HepG2 (cell line): ENCODE data around the gene DUS1L. TPM values are rescaled to one million over a fixed set of nuclear protein-coding genes. Genes with fewer than 3 reads are reported as not detected.

ENCODE experiments used
- CBFB ChIP-seq: sonication (generic); formaldehyde crosslinking; IDR thresholded peaks from 2 replicates; pipeline ENCODE4 v1.4.0; 2020; ENCODE audit warnings: missing genetic modification reagents
- FOXC1 ChIP-seq: sonication (generic); formaldehyde crosslinking; IDR thresholded peaks from 2 replicates; pipeline ENCODE4 v1.8.0; 2022; ENCODE audit warnings: mild to moderate bottlenecking, missing genetic modification reagents, borderline replicate concordance
- HOXA5 ChIP-seq: sonication (generic); formaldehyde crosslinking; IDR thresholded peaks from 2 replicates; pipeline ENCODE4 v1.4.0; 2020; ENCODE audit warnings: missing genetic modification reagents
- MBNL3 ChIP-seq: fragments of 250-450 bp; sonication (Bioruptor Pico); conservative IDR thresholded peaks from 2 replicates; pipeline ENCODE4 v1.8.0; 2022; ENCODE audit warnings: mild to moderate bottlenecking, inconsistent platforms
- MYC ChIP-seq: sonication (generic); formaldehyde crosslinking; IDR thresholded peaks from 2 replicates; pipeline ENCODE4 v1.9.0; 2021; ENCODE audit warnings: missing genetic modification reagents, borderline replicate concordance
- NFE2L1 ChIP-seq: sonication (generic); formaldehyde crosslinking; IDR thresholded peaks from 2 replicates; pipeline ENCODE4 v1.4.0; 2020; ENCODE audit warnings: missing genetic modification reagents, mild to moderate bottlenecking, borderline replicate concordance
- PPARG ChIP-seq: conservative IDR thresholded peaks from 2 replicates; pipeline ENCODE4 v1.6.1; 2016; ENCODE audit warnings: missing biosample characterization, missing genetic modification reagents
- RBAK ChIP-seq: sonication (generic); formaldehyde crosslinking; IDR thresholded peaks from 2 replicates; pipeline ENCODE4 v1.5.1; 2020; ENCODE audit warnings: mild to moderate bottlenecking, missing genetic modification reagents
- RXRA ChIP-seq: sonication (generic); formaldehyde crosslinking; IDR thresholded peaks from 2 replicates; pipeline ENCODE4 v1.5.1; 2020; ENCODE audit warnings: missing genetic modification reagents
- RXRB ChIP-seq: IDR thresholded peaks from 2 replicates; pipeline ENCODE4 v1.6.1; 2016; ENCODE audit warnings: borderline replicate concordance, missing genetic modification reagents, missing compliant biosample characterization
- SP5 ChIP-seq: IDR thresholded peaks from 2 replicates; pipeline ENCODE4 v1.6.1; 2016; ENCODE audit warnings: low read depth, borderline replicate concordance
- ZFP36L1 ChIP-seq: sonication (generic); formaldehyde crosslinking; IDR thresholded peaks from 2 replicates; pipeline ENCODE4 v1.8.0; 2022; ENCODE audit warnings: mild to moderate bottlenecking, missing genetic modification reagents, moderate library complexity
- ZHX1 ChIP-seq: sonication (generic); formaldehyde crosslinking; IDR thresholded peaks from 2 replicates; pipeline ENCODE4 v1.8.1; 2022; ENCODE audit warnings: low read depth, mild to moderate bottlenecking, missing genetic modification reagents
- ZNF746 ChIP-seq: sonication (generic); formaldehyde crosslinking; IDR thresholded peaks from 2 replicates; pipeline ENCODE4 v1.8.0; 2022; ENCODE audit warnings: mild to moderate bottlenecking, missing genetic modification reagents
- ZNF776 ChIP-seq: sonication (generic); formaldehyde crosslinking; IDR thresholded peaks from 2 replicates; pipeline ENCODE4 v1.4.0; 2020; ENCODE audit warnings: mild to moderate bottlenecking, missing genetic modification reagents
- polyA plus RNA-seq, 8 experiments: library from polyadenylated mRNA; depleted of rRNA in 3 of 8; stranded (reverse) in 7 of 8; unstranded in 1 of 8; fragments of >200 nt; fragmentation: Illumina TruSeq in 4 of 8; extraction: Trizol in 4 of 8; gene quantifications; 2 replicates each; pipeline versions ENCODE4 v1.2.1 to v1.2.3, GENCODE V29; 2011 to 2016; ENCODE audit warnings: low read depth in 4 of 8, missing spikeins in 1 of 8, mixed read lengths in 1 of 8; ENCODE audit not compliant: insufficient read depth in 1 of 8
- total RNA-seq, 5 experiments: library from RNA; depleted of rRNA; stranded (reverse); fragments of >200 nt; fragmentation: Illumina TruSeq; extraction: Trizol; gene quantifications; 2 replicates each; pipeline ENCODE4 v1.2.3, GENCODE V29; 2016; ENCODE audit warnings: low read depth in 1 of 5
- TF ChIP-seq, protein P1 (sequence below): IDR thresholded peaks from 2 replicates; pipeline ENCODE4 v1.4.0; 2020; ENCODE audit warnings: mild to moderate bottlenecking, missing genetic modification reagents
- TF ChIP-seq, protein P2 (sequence below), 2 experiments: sonication (generic) in 1 of 2; formaldehyde crosslinking in 1 of 2; IDR thresholded peaks; 2 replicates each; pipeline versions ENCODE4 v1.4.0 to v1.6.1; 2018 to 2020; ENCODE audit warnings: missing genetic modification reagents in 2 of 2, borderline replicate concordance in 1 of 2, low read depth in 1 of 2, mild to moderate bottlenecking in 1 of 2, missing biosample characterization in 1 of 2
- TF ChIP-seq, protein P3 (sequence below): sonication (generic); formaldehyde crosslinking; IDR thresholded peaks from 2 replicates; pipeline ENCODE4 v1.4.0; 2020; ENCODE audit warnings: missing genetic modification reagents

The DUS1L gene
- total and polyA plus RNA-seq, 2 of the 13 experiments (the other 11 are each of a cell fraction or from before 2014, with no cell fraction given): 81.0 to 109 TPM

DNA sequence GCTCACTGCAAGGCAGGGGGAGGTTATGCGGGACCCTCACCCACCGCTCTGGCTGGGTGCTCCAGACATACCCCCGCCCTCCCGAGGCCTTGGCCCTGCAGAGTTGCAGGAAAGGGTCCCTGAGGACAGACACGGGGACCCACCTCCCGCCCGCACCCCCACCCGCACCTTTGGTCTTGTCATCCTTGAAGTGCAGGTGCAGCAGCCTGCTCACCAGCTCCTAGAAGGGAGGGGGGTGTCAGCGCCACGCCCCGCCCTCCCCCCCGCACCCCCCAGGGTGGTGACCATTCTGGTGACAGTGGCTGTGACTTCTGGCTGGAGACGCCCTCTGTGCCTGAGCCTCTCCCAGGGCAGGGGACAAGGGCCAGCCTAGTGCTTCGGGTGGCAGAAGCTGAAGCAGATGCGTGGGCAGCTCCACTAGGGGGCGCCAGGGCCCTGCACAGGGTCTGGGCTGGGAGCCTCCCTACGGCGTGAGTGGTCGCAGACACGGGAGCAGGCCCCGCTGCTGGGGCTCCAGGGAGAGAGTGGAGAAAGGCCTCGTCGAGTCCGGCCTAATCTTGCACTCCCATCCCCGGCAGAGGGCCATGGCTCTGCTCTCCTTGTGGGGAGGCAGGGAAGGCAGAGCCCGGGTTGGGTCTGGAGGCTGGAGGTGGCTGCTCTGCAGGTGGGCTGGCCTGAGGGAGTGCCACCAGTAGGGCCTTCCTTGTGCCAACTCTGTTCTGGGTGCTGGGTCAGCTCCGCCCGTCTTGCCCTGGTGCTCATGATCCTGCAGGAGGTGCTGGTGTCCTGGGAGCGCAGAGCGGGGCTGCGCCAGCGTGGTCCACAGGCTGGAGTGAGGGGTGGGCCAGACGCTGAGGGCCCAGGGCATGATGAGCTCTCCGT is 45.7 kb downstream of the DUS1L start (continued):
- TF ChIP-seq, protein P1, sequence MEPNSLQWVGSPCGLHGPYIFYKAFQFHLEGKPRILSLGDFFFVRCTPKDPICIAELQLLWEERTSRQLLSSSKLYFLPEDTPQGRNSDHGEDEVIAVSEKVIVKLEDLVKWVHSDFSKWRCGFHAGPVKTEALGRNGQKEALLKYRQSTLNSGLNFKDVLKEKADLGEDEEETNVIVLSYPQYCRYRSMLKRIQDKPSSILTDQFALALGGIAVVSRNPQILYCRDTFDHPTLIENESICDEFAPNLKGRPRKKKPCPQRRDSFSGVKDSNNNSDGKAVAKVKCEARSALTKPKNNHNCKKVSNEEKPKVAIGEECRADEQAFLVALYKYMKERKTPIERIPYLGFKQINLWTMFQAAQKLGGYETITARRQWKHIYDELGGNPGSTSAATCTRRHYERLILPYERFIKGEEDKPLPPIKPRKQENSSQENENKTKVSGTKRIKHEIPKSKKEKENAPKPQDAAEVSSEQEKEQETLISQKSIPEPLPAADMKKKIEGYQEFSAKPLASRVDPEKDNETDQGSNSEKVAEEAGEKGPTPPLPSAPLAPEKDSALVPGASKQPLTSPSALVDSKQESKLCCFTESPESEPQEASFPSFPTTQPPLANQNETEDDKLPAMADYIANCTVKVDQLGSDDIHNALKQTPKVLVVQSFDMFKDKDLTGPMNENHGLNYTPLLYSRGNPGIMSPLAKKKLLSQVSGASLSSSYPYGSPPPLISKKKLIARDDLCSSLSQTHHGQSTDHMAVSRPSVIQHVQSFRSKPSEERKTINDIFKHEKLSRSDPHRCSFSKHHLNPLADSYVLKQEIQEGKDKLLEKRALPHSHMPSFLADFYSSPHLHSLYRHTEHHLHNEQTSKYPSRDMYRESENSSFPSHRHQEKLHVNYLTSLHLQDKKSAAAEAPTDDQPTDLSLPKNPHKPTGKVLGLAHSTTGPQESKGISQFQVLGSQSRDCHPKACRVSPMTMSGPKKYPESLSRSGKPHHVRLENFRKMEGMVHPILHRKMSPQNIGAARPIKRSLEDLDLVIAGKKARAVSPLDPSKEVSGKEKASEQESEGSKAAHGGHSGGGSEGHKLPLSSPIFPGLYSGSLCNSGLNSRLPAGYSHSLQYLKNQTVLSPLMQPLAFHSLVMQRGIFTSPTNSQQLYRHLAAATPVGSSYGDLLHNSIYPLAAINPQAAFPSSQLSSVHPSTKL (CRISPR knock-in tag): 0 out of 2 replicates have a peak, but pooled peaks have one; percentile 14
- TF ChIP-seq CBFB (CRISPR knock-in tag): 0 out of 2 replicates have a peak, but pooled peaks have one; percentile 17
- TF ChIP-seq RBAK (CRISPR knock-in tag): no peak
- TF ChIP-seq ZNF776: no peak
- no peak for TF ChIP-seq PPARG
- peak; percentile 69 for TF ChIP-seq ZHX1 (CRISPR knock-in tag)
- peak; percentile 60; the same call in 1 of the 2 replicates for TF ChIP-seq HOXA5 (CRISPR knock-in tag)
- TF ChIP-seq MYC (CRISPR knock-in tag): peak; percentile 84
- 0 out of 2 replicates have a peak, but pooled peaks have one; percentile 56 for TF ChIP-seq RXRA
- TF ChIP-seq ZFP36L1 (CRISPR knock-in tag): 0 out of 2 replicates have a peak, but pooled peaks have one; percentile 45
- 0 out of 2 replicates have a peak, but pooled peaks have one; percentile 42 for TF ChIP-seq RXRB
- TF ChIP-seq, protein P2, sequence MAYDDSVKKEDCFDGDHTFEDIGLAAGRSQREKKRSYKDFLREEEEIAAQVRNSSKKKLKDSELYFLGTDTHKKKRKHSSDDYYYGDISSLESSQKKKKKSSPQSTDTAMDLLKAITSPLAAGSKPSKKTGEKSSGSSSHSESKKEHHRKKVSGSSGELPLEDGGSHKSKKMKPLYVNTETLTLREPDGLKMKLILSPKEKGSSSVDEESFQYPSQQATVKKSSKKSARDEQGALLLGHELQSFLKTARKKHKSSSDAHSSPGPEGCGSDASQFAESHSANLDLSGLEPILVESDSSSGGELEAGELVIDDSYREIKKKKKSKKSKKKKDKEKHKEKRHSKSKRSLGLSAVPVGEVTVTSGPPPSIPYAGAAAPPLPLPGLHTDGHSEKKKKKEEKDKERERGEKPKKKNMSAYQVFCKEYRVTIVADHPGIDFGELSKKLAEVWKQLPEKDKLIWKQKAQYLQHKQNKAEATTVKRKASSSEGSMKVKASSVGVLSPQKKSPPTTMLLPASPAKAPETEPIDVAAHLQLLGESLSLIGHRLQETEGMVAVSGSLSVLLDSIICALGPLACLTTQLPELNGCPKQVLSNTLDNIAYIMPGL (CRISPR knock-in tag; IDR thresholded peaks at IDR 0.05; ENCODE audit: borderline replicate concordance in 1 of 2, low read depth in 1 of 2): peak; percentile 92 to 93
- no peak for TF ChIP-seq ZNF746 (CRISPR knock-in tag)
- no peak for TF ChIP-seq MBNL3
- peak; percentile 5; the same call in 1 of the 2 replicates for TF ChIP-seq SP5 (CRISPR knock-in tag)
- TF ChIP-seq NFE2L1 (CRISPR knock-in tag): 0 out of 2 replicates have a peak, but pooled peaks have one; percentile 22
- TF ChIP-seq, protein P3, sequence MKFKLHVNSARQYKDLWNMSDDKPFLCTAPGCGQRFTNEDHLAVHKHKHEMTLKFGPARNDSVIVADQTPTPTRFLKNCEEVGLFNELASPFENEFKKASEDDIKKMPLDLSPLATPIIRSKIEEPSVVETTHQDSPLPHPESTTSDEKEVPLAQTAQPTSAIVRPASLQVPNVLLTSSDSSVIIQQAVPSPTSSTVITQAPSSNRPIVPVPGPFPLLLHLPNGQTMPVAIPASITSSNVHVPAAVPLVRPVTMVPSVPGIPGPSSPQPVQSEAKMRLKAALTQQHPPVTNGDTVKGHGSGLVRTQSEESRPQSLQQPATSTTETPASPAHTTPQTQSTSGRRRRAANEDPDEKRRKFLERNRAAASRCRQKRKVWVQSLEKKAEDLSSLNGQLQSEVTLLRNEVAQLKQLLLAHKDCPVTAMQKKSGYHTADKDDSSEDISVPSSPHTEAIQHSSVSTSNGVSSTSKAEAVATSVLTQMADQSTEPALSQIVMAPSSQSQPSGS (CRISPR knock-in tag): peak; percentile 59; the same call in 1 of the 2 replicates
- peak; percentile 62; the same call in 1 of the 2 replicates for TF ChIP-seq FOXC1 (CRISPR knock-in tag)
